K562 (cell line): ENCODE results near the gene MADCAM1. TPM values are rescaled to one million over a fixed set of nuclear protein-coding genes. Genes with fewer than 3 reads are reported as not detected.

Experiments used
- ATAC-seq: fragments of 200-7000 bp; cut with Tn5 transposase; 3 replicates; pipeline ENCODE4 v1.9.1; 2020; ENCODE audit warnings: moderate library complexity
- BruUV-seq: library from RNA; stranded (reverse); fragments of 400-500 nt; replicated peaks from 2 replicates; lab custom pipeline; 2021; lab: Mats Ljungman, UMichigan
- CTCF ChIA-PET: fragments of 300-600 bp; formaldehyde crosslinking; extraction: SDS; loops from one replicate; lab custom pipeline; 2021; ENCODE audit warnings: low intra/inter-chr PET ratio; lab: Yijun Ruan, JAX
- POLR2A ChIA-PET: fragments of 300-600, 350-650 bp; sonication (Branson Sonifier 250); formaldehyde crosslinking; extraction: SDS; loops from one replicate; lab custom pipeline; 2021; ENCODE audit warnings: antibody characterized with exemption, inconsistent platforms; lab: Yijun Ruan, JAX
- DNase-seq, 4 experiments: peaks; one replicate each; pipeline versions ENCODE4 v3.0.0 to v3.0.0-alpha.2; 2011 to 2018; ENCODE audit warnings: low spot score in 3 of 4, mixed read lengths in 3 of 4; ENCODE audit errors: extremely low read depth in 1 of 4
- FAIRE-seq: peaks from 2 replicates; lab custom pipeline; 2011; peaks lifted over from hg19 to GRCh38; lab: Jason Lieb, UNC
- H2AFZ ChIP-seq: 2 replicates; pipeline ENCODE4 v1.6.0; 2011; ENCODE audit warnings: low read depth, low read length, control low read depth, inconsistent platforms
- H3K27ac ChIP-seq: fragments of 200-600 bp; 3 replicates; pipeline ENCODE4 v1.8.0; 2011; ENCODE audit warnings: low read depth, mild to moderate bottlenecking, control low read depth, inconsistent platforms, low read length, moderate library complexity, mixed read lengths; ENCODE audit errors: extremely low read depth
- H3K27me3 ChIP-seq, 2 experiments: fragments of 300-600 bp in 1 of 2; 2 replicates in 1 of 2; 3 replicates in 1 of 2; pipeline versions ENCODE4 v1.6.0 to v1.8.0; 2011; ENCODE audit warnings: inconsistent platforms in 2 of 2, low read length in 2 of 2, mild to moderate bottlenecking in 1 of 2, mixed read lengths in 1 of 2, moderate library complexity in 1 of 2; ENCODE audit not compliant: control insufficient read depth in 2 of 2, insufficient read depth in 2 of 2
- H3K36me3 ChIP-seq: fragments of 300-600 bp; 3 replicates; pipeline ENCODE4 v1.8.0; 2011; ENCODE audit warnings: mild to moderate bottlenecking, low read length, inconsistent platforms; ENCODE audit not compliant: control insufficient read depth, insufficient read depth
- H3K4me1 ChIP-seq, 2 experiments: fragments of 200-600 bp in 1 of 2; replicated peaks in 1 of 2; 2 replicates in 1 of 2; 3 replicates in 1 of 2; pipeline versions ENCODE4 v1.5.1 to v1.8.0; 2011; ENCODE audit warnings: inconsistent platforms in 2 of 2, low read length in 2 of 2, mild to moderate bottlenecking in 1 of 2, mixed read lengths in 1 of 2, moderate library complexity in 1 of 2; ENCODE audit not compliant: control insufficient read depth in 2 of 2, insufficient read depth in 2 of 2
- H3K4me2 ChIP-seq: 2 replicates; pipeline ENCODE4 v1.6.1; 2011; ENCODE audit warnings: low read length, control low read depth, inconsistent platforms, mixed read lengths; ENCODE audit not compliant: insufficient read depth
- H3K4me3 ChIP-seq: fragments of 200-600 bp; sonication (generic), shearing (Covaris generic); 2 replicates; pipeline ENCODE4 v1.5.1; 2016; ENCODE audit warnings: control low read depth, inconsistent platforms
- H3K79me2 ChIP-seq: fragments of 200-600 bp; 3 replicates; pipeline ENCODE4 v1.8.0; 2011; ENCODE audit warnings: low read length, inconsistent platforms; ENCODE audit not compliant: control insufficient read depth, insufficient read depth
- H3K9ac ChIP-seq, 2 experiments: 2 replicates each; pipeline versions ENCODE4 v1.6.0 to v1.6.1; 2011; ENCODE audit warnings: low read depth in 2 of 2, low read length in 2 of 2, control low read depth in 1 of 2, inconsistent platforms in 1 of 2, mild to moderate bottlenecking in 1 of 2, mixed read lengths in 1 of 2; ENCODE audit not compliant: insufficient read depth in 1 of 2
- H3K9me1 ChIP-seq: one replicate; pipeline ENCODE4 v1.6.0; 2011; ENCODE audit warnings: inconsistent platforms, mild to moderate bottlenecking, low read length, moderate library complexity; ENCODE audit not compliant: control insufficient read depth, insufficient read depth
- H3K9me3 ChIP-seq: replicated peaks from 2 replicates; pipeline ENCODE4 v1.5.1; 2011; ENCODE audit warnings: low read depth, low read length, inconsistent platforms; ENCODE audit not compliant: control insufficient read depth, insufficient read depth
- H4K20me1 ChIP-seq: replicated peaks from 2 replicates; pipeline ENCODE4 v1.6.1; 2011; ENCODE audit warnings: low read length, inconsistent platforms, mixed read lengths; ENCODE audit not compliant: control insufficient read depth, insufficient read depth
- ADNP ChIP-seq: fragments of 200-800 bp; sonication (Bioruptor generic); IDR thresholded peaks from 2 replicates; pipeline ENCODE4 v1.6.1; 2016; ENCODE audit warnings: missing genetic modification characterization, missing compliant biosample characterization
- CCAR2 ChIP-seq: fragments of 200-400 bp; formaldehyde crosslinking; IDR thresholded peaks from 2 replicates; pipeline ENCODE4 v1.6.1; 2017; ENCODE audit warnings: mild to moderate bottlenecking, low read depth, low read length
- CREB3 ChIP-seq: fragments of 450-650 bp; conservative IDR thresholded peaks from 2 replicates; pipeline ENCODE4 v1.6.1; 2016; ENCODE audit warnings: missing genetic modification characterization, low read depth, mild to moderate bottlenecking, missing compliant biosample characterization, moderate library complexity
- DPF2 ChIP-seq: fragments of 450-650 bp; IDR thresholded peaks from 2 replicates; pipeline ENCODE4 v1.6.1; 2016
- ELF1 ChIP-seq: fragments of 200-800 bp; sonication (Bioruptor generic); IDR thresholded peaks from 2 replicates; pipeline ENCODE4 v1.6.1; 2016; ENCODE audit warnings: missing genetic modification characterization, missing compliant biosample characterization
- EP400 ChIP-seq: fragments of 450-650 bp; IDR thresholded peaks from 2 replicates; pipeline ENCODE4 v1.6.1; 2017; ENCODE audit warnings: antibody characterized with exemption, mild to moderate bottlenecking, moderate library complexity
- KDM1A ChIP-seq, 2 experiments: fragments of 450-650 bp; IDR thresholded peaks; 2 replicates each; pipeline ENCODE4 v1.6.1; 2016; ENCODE audit warnings: mild to moderate bottlenecking in 2 of 2
- MBD2 ChIP-seq: sonication (generic); IDR thresholded peaks from 2 replicates; pipeline ENCODE4 v1.6.1; 2016; ENCODE audit warnings: low read depth, borderline replicate concordance
- MYNN ChIP-seq, 2 experiments: sonication (generic); formaldehyde crosslinking in 1 of 2; IDR thresholded peaks; 2 replicates each; pipeline versions ENCODE4 v1.5.0 to v1.6.1; 2016 to 2020; ENCODE audit warnings: antibody characterized with exemption in 1 of 2, missing genetic modification reagents in 1 of 2
- PYGO2 ChIP-seq: fragments of 450-650 bp; IDR thresholded peaks from 2 replicates; pipeline ENCODE4 v1.6.1; 2016; ENCODE audit warnings: mild to moderate bottlenecking, missing genetic modification characterization, moderate library complexity, missing compliant biosample characterization
- RBM39 ChIP-seq: fragments of 200-400 bp; formaldehyde crosslinking; optimal IDR thresholded peaks from 2 replicates; pipeline ENCODE3; 2018; ENCODE audit warnings: low read depth, low read length
- RCOR1 ChIP-seq, 2 experiments: IDR thresholded peaks; 2 replicates each; pipeline ENCODE4 v1.6.1; 2012; ENCODE audit warnings: low read depth in 2 of 2, low read length in 2 of 2, borderline replicate concordance in 1 of 2, improper control_type of control experiment in 1 of 2
- YY1 ChIP-seq, 3 experiments: IDR thresholded peaks; 2 replicates each; pipeline ENCODE4 v1.6.1; 2011; ENCODE audit warnings: low read length in 2 of 3, mild to moderate bottlenecking in 2 of 3, moderate library complexity in 2 of 3, borderline replicate concordance in 1 of 3, control low read depth in 1 of 3, low read depth in 1 of 3; ENCODE audit not compliant: insufficient read depth in 3 of 3, insufficient replicate concordance in 2 of 3, control insufficient read depth in 1 of 3, insufficient read length in 1 of 3; ENCODE audit errors: extremely low read depth in 1 of 3
- ZBTB9 ChIP-seq: fragments of 450-650 bp; formaldehyde crosslinking; IDR thresholded peaks from 2 replicates; pipeline ENCODE4 v1.4.0; 2020; ENCODE audit warnings: mild to moderate bottlenecking, moderate library complexity
- ZFP36 ChIP-seq: fragments of 150-350 bp; IDR thresholded peaks from 2 replicates; pipeline ENCODE4 v1.6.1; 2018; ENCODE audit warnings: low read length, low read depth; ENCODE audit not compliant: partially characterized antibody
- ZNF12 ChIP-seq: sonication (generic); formaldehyde crosslinking; IDR thresholded peaks from 2 replicates; pipeline ENCODE4 v1.4.0; 2020; ENCODE audit warnings: mild to moderate bottlenecking, missing genetic modification reagents
- ZSCAN29 ChIP-seq: fragments of 450-650 bp; IDR thresholded peaks from 2 replicates; pipeline ENCODE4 v1.6.1; 2017
- WGBS: fragments of 100-300 bp; shearing (Covaris generic); methylation state at CpG from one replicate; pipeline ENCODE4 v1.1.6; 2016; ENCODE audit warnings: low coverage, mixed read lengths; ENCODE audit not compliant: insufficient coverage; ENCODE audit errors: missing lambda C conversion rate; 5-methylcytosine and 5-hydroxymethylcytosine counted together
- in situ Hi-C: fragments of 300-500 bp; cut with MboI; formaldehyde crosslinking; loops from 4 replicates; pipeline ENCODE4 v1.15.0; 2018; ENCODE audit warnings: inconsistent platforms, mixed read lengths
- intact Hi-C: fragments of 100-400 bp; cut with micrococcal nuclease; formaldehyde crosslinking; loops from 2 replicates; pipeline ENCODE4 v1.14.2; 2022
- polyA plus RNA-seq, 8 experiments: library from polyadenylated mRNA; depleted of rRNA in 4 of 8; stranded (reverse) in 5 of 8; unstranded in 3 of 8; fragments of >200 nt; fragmentation: Nextera tagmentation in 2 of 8; fragmentation: Illumina TruSeq in 1 of 8; extraction: Ambion mirVana in 2 of 8; extraction: Trizol in 1 of 8; gene quantifications; 2 replicates each; pipeline versions ENCODE4 v1.2.1 to v1.2.3, GENCODE V29; 2011 to 2014; ENCODE audit warnings: inconsistent platforms in 1 of 8, missing spikeins in 1 of 8
- total RNA-seq, 7 experiments: library from RNA; depleted of rRNA in 6 of 7; stranded (reverse); fragments of >200 nt in 6 of 7; fragmentation: Illumina TruSeq in 2 of 7; extraction: Trizol in 2 of 7; gene quantifications; 2 replicates each; pipeline versions ENCODE4 v1.2.1 to v1.2.3, GENCODE V29; 2011 to 2021; ENCODE audit warnings: low replicate concordance in 1 of 7

Gene MADCAM1
- total and polyA plus RNA-seq, 9 of the 15 experiments (the other 6 are each of a cell fraction or from before 2014, with no cell fraction given): 0.09 to 0.36 (median 0.09) TPM; not detected in 6

- ChIA-PET CTCF (no interaction called here), POLR2A (interaction anchor here (0.7 to 0.8 kb wide), 2 partner anchors 42 to 1094 kb away, joined by 4 read pairs; no protein-coding TSS in a partner anchor)
- Histone ChIP-seq H3K4me2 (no peak overlapping the region), H4K20me1 (no peaks in the 10 kb centered on the region), H3K9ac (peak overlapping the region in 1 of 2 experiments; percentile 70; a peak in 2 of 4 replicates), H3K9me3 (peaks cover 4% of the 10 kb centered on the region; the same call in 1 of the 2 replicates), H3K4me1 (peaks cover 21 to 78% of the 10 kb centered on the region in 2 experiments; a peak in 4 of 5 replicates), H3K27ac (peak overlapping the region; percentile 64; the same call in 2 of the 3 replicates), H3K36me3 (peaks cover 24% of the 10 kb centered on the region; the same call in 2 of the 3 replicates), H2AFZ (no peak overlapping the region), H3K9me1 (peaks cover 4% of the 10 kb centered on the region), H3K4me3 (no peak overlapping the region), H3K79me2 (peaks cover 8% of the 10 kb centered on the region; the same call in 2 of the 3 replicates), H3K27me3 (no peaks in the 10 kb centered on the region; a peak in 1 of 5 replicates)
- WGBS: 85% methylated on average over 10 of the region's 10 CpGs
- in situ Hi-C loops (no loop called here), intact Hi-C loops (no loop called here)
- BruUV-seq: no TSS peak
- no peak for FAIRE-seq
- no peak for DNase-seq
- no peak for ATAC-seq
- peak; percentile 92 for TF ChIP-seq ADNP
- TF ChIP-seq KDM1A (IDR thresholded peaks at IDR 0.05): peak; percentile 67 to 85
- TF ChIP-seq ZFP36: peak; percentile 81
- peak in 1 of 2 experiments; percentile 67; a peak in 1 of 4 replicates for TF ChIP-seq RCOR1 (IDR thresholded peaks at IDR 0.05; ENCODE audit: borderline replicate concordance in 1 of 2, low read depth in 2 of 2, low read length in 2 of 2)
- TF ChIP-seq ZBTB9 (CRISPR knock-in tag): no peak
- 0 out of 2 replicates have a peak, but pooled peaks have one; percentile 24 for TF ChIP-seq EP400
- TF ChIP-seq ZSCAN29: no peak
- TF ChIP-seq DPF2: 0 out of 2 replicates have a peak, but pooled peaks have one; percentile 9
- no peak for TF ChIP-seq ZNF12 (CRISPR knock-in tag)
- TF ChIP-seq MYNN (IDR thresholded peaks at IDR 0.05): no peak
- no peak for TF ChIP-seq MYNN (CRISPR knock-in tag; IDR thresholded peaks at IDR 0.05)
- TF ChIP-seq RBM39: no peak
- TF ChIP-seq ELF1 (tag): no peak
- no peak for TF ChIP-seq PYGO2 (tag)
- no peak for TF ChIP-seq YY1 (IDR thresholded peaks at IDR 0.05; ENCODE audit: borderline replicate concordance in 1 of 3, control insufficient read depth in 1 of 3, extremely low read depth in 1 of 3, insufficient read depth in 3 of 3, insufficient read length in 1 of 3, insufficient replicate concordance in 2 of 3, low read depth in 1 of 3, low read length in 2 of 3)
- TF ChIP-seq CCAR2: no peak
- no peak for TF ChIP-seq CREB3
- no peak for TF ChIP-seq MBD2
Observed at GRCh38 chr19:513368-514165, 17.3 kb downstream of the MADCAM1 start.
